HepG2 (cell line): Measurements from ENCODE around the gene CCS. TPM values are rescaled to one million over a fixed set of nuclear protein-coding genes. Genes with fewer than 3 reads are reported as not detected.
A peak's percentile ranks its signal among the peaks of the same experiment; 100 is the strongest.

Source experiments
- ERF ChIP-seq: IDR thresholded peaks from 2 replicates; pipeline ENCODE4 v1.6.1; 2018; ENCODE audit warnings: missing biosample characterization, missing genetic modification reagents
- FOSL2 ChIP-seq: sonication (generic); formaldehyde crosslinking; IDR thresholded peaks from 2 replicates; pipeline ENCODE4 v1.4.0; 2020; ENCODE audit warnings: missing genetic modification reagents
- KDM2A ChIP-seq: sonication (generic); formaldehyde crosslinking; IDR thresholded peaks from 2 replicates; pipeline ENCODE4 v1.4.0; 2020; ENCODE audit warnings: low read depth, missing genetic modification reagents, borderline replicate concordance
- MAFF ChIP-seq: IDR thresholded peaks from 2 replicates; pipeline ENCODE4 v1.6.1; 2011; ENCODE audit warnings: low read depth, low read length, improper control_type of control experiment
- MED1 ChIP-seq: sonication (generic); formaldehyde crosslinking; IDR thresholded peaks from 2 replicates; pipeline ENCODE4 v1.4.0; 2020; ENCODE audit warnings: missing genetic modification reagents
- NFE2 ChIP-seq: sonication (generic); formaldehyde crosslinking; IDR thresholded peaks from 2 replicates; pipeline ENCODE4 v1.4.0; 2020; ENCODE audit warnings: missing genetic modification reagents
- PITX1 ChIP-seq: sonication (generic); formaldehyde crosslinking; IDR thresholded peaks from 2 replicates; pipeline ENCODE4 v1.5.1; 2020; ENCODE audit warnings: mild to moderate bottlenecking, missing genetic modification reagents
- SMC3 ChIP-seq: IDR thresholded peaks from 2 replicates; pipeline ENCODE4 v1.6.1; 2011; ENCODE audit warnings: low read length, improper control_type of control experiment
- SRY ChIP-seq: sonication (generic); formaldehyde crosslinking; IDR thresholded peaks from 2 replicates; pipeline ENCODE4 v1.8.0; 2022; ENCODE audit warnings: mild to moderate bottlenecking, missing genetic modification reagents
- STAG1 ChIP-seq: sonication (generic); formaldehyde crosslinking; IDR thresholded peaks from 2 replicates; pipeline ENCODE4 v1.4.0; 2020; ENCODE audit warnings: missing genetic modification reagents
- STAT5B ChIP-seq: sonication (generic); formaldehyde crosslinking; IDR thresholded peaks from 2 replicates; pipeline ENCODE4 v1.4.0; 2020; ENCODE audit warnings: missing genetic modification reagents
- XRCC5 ChIP-seq: fragments of 200-400 bp; formaldehyde crosslinking; optimal IDR thresholded peaks from 2 replicates; pipeline ENCODE3; 2017; ENCODE audit warnings: mild to moderate bottlenecking, low read length
- ZBTB38 ChIP-seq: sonication (generic); formaldehyde crosslinking; IDR thresholded peaks from 2 replicates; pipeline ENCODE4 v1.5.1; 2020; ENCODE audit warnings: mild to moderate bottlenecking, missing genetic modification reagents
- ZFP37 ChIP-seq: sonication (generic); formaldehyde crosslinking; IDR thresholded peaks from 2 replicates; pipeline ENCODE4 v1.4.0; 2020; ENCODE audit warnings: missing genetic modification reagents, borderline replicate concordance
- ZNF124 ChIP-seq: sonication (generic); formaldehyde crosslinking; IDR thresholded peaks from 2 replicates; pipeline ENCODE4 v1.4.0; 2020; ENCODE audit warnings: missing genetic modification reagents
- ZNF430 ChIP-seq: sonication (generic); formaldehyde crosslinking; IDR thresholded peaks from 2 replicates; pipeline ENCODE4 v1.9.0; 2021; ENCODE audit warnings: mild to moderate bottlenecking, missing genetic modification reagents
- polyA plus RNA-seq, 8 experiments: library from polyadenylated mRNA; depleted of rRNA in 3 of 8; stranded (reverse) in 7 of 8; unstranded in 1 of 8; fragments of >200 nt; fragmentation: Illumina TruSeq in 4 of 8; extraction: Trizol in 4 of 8; gene quantifications; 2 replicates each; pipeline versions ENCODE4 v1.2.1 to v1.2.3, GENCODE V29; 2011 to 2016; ENCODE audit warnings: low read depth in 4 of 8, missing spikeins in 1 of 8, mixed read lengths in 1 of 8; ENCODE audit not compliant: insufficient read depth in 1 of 8
- total RNA-seq, 5 experiments: library from RNA; depleted of rRNA; stranded (reverse); fragments of >200 nt; fragmentation: Illumina TruSeq; extraction: Trizol; gene quantifications; 2 replicates each; pipeline ENCODE4 v1.2.3, GENCODE V29; 2016; ENCODE audit warnings: low read depth in 1 of 5
- TF ChIP-seq, protein P1 (sequence below): sonication (generic); formaldehyde crosslinking; IDR thresholded peaks from 2 replicates; pipeline ENCODE4 v1.5.0; 2020; ENCODE audit warnings: mild to moderate bottlenecking, missing genetic modification reagents, moderate library complexity
- TF ChIP-seq, protein P2 (sequence below): sonication (generic); formaldehyde crosslinking; IDR thresholded peaks from 2 replicates; pipeline ENCODE4 v1.5.1; 2020; ENCODE audit warnings: missing genetic modification reagents, mild to moderate bottlenecking, borderline replicate concordance
- TF ChIP-seq, protein P3 (sequence below): IDR thresholded peaks from 2 replicates; pipeline ENCODE4 v1.6.1; 2016; ENCODE audit warnings: low read depth

Gene CCS
- total and polyA plus RNA-seq, 2 of the 13 experiments (the other 11 are each of a cell fraction or from before 2014, with no cell fraction given), result 25.4 to 44.6 TPM

DNA sequence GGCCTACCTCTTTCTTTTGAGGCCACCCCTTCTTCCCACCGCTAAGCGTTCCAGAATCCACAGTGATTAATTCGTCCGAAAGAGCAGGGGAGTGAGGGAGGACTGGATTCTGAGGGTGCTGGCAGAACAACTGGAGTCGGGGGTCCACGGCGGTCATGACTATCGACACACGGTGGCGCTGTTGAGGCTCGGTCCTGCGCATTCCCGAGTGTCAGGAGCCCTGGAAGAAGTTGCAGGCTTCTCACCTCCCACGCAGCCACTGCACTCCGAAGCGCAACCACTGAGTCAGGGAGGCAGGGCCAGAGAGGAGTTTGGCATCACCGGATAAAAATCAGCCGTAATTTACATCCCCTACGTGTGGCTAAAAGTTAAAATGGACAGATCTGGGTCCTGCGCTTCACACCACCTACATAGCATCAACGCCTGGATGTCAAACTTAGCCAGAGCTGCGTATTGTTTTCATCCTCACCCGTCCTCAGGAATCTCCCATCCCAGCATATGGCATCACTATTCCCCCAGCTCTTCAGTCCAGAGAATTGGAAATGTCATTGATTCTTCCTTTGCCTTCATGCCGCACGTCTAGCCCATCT is 13.9 kb upstream of the CCS start (continued):
- TF ChIP-seq, protein P1, sequence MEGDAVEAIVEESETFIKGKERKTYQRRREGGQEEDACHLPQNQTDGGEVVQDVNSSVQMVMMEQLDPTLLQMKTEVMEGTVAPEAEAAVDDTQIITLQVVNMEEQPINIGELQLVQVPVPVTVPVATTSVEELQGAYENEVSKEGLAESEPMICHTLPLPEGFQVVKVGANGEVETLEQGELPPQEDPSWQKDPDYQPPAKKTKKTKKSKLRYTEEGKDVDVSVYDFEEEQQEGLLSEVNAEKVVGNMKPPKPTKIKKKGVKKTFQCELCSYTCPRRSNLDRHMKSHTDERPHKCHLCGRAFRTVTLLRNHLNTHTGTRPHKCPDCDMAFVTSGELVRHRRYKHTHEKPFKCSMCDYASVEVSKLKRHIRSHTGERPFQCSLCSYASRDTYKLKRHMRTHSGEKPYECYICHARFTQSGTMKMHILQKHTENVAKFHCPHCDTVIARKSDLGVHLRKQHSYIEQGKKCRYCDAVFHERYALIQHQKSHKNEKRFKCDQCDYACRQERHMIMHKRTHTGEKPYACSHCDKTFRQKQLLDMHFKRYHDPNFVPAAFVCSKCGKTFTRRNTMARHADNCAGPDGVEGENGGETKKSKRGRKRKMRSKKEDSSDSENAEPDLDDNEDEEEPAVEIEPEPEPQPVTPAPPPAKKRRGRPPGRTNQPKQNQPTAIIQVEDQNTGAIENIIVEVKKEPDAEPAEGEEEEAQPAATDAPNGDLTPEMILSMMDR (CRISPR knock-in tag), result peak; percentile 95
- TF ChIP-seq STAT5B (CRISPR knock-in tag), result no peak
- TF ChIP-seq ZNF124 (CRISPR knock-in tag), result 0 out of 2 replicates have a peak, but pooled peaks have one; percentile 28
- TF ChIP-seq, protein P2, sequence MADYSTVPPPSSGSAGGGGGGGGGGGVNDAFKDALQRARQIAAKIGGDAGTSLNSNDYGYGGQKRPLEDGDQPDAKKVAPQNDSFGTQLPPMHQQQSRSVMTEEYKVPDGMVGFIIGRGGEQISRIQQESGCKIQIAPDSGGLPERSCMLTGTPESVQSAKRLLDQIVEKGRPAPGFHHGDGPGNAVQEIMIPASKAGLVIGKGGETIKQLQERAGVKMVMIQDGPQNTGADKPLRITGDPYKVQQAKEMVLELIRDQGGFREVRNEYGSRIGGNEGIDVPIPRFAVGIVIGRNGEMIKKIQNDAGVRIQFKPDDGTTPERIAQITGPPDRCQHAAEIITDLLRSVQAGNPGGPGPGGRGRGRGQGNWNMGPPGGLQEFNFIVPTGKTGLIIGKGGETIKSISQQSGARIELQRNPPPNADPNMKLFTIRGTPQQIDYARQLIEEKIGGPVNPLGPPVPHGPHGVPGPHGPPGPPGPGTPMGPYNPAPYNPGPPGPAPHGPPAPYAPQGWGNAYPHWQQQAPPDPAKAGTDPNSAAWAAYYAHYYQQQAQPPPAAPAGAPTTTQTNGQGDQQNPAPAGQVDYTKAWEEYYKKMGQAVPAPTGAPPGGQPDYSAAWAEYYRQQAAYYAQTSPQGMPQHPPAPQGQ (CRISPR knock-in tag), result no peak
- TF ChIP-seq STAG1 (CRISPR knock-in tag), result peak; percentile 87
- peak; percentile 61 for TF ChIP-seq SMC3
- no peak for TF ChIP-seq MAFF
- no peak for TF ChIP-seq NFE2 (CRISPR knock-in tag)
- TF ChIP-seq ERF (CRISPR knock-in tag), result 0 out of 2 replicates have a peak, but pooled peaks have one; percentile 15
- TF ChIP-seq KDM2A, result peak; percentile 39; the same call in 1 of the 2 replicates
- TF ChIP-seq PITX1 (CRISPR knock-in tag), result peak; percentile 14; the same call in 1 of the 2 replicates
- no peak for TF ChIP-seq ZFP37
- 0 out of 2 replicates have a peak, but pooled peaks have one; percentile 49 for TF ChIP-seq SRY (CRISPR knock-in tag)
- TF ChIP-seq, protein P3, sequence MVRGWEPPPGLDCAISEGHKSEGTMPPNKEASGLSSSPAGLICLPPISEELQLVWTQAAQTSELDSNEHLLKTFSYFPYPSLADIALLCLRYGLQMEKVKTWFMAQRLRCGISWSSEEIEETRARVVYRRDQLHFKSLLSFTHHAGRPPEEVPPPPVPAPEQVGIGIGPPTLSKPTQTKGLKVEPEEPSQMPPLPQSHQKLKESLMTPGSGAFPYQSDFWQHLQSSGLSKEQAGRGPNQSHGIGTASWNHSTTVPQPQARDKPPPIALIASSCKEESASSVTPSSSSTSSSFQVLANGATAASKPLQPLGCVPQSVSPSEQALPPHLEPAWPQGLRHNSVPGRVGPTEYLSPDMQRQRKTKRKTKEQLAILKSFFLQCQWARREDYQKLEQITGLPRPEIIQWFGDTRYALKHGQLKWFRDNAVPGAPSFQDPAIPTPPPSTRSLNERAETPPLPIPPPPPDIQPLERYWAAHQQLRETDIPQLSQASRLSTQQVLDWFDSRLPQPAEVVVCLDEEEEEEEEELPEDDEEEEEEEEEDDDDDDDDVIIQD, result no peak
- 0 out of 2 replicates have a peak, but pooled peaks have one; percentile 36 for TF ChIP-seq ZNF430
- TF ChIP-seq FOSL2 (CRISPR knock-in tag), result peak; percentile 15; the same call in 1 of the 2 replicates
- TF ChIP-seq XRCC5, result peak; percentile 47
- TF ChIP-seq MED1, result peak; percentile 38; the same call in 1 of the 2 replicates
- TF ChIP-seq ZBTB38, result peak; percentile 16; the same call in 1 of the 2 replicates
